ENCODE measurements around the gene TCF12. TPM values are rescaled to one million over a fixed set of nuclear protein-coding genes. Genes with fewer than 3 reads are reported as not detected.

TCF12 gene
- total RNA-seq, 3 donors from 2014 or later (not counting 1 experiment from before 2014, with no cell fraction given): 84.1 to 111 (median 107) TPM

GRCh38 chr15:57147621-57148020 lies 229.2 kb downstream of the TCF12 start:
- intact Hi-C loops (cut with micrococcal nuclease): loop anchor here (10.0 kb wide), 1 partner anchor 377 kb away; no protein-coding TSS in a partner anchor
- no peak for TF ChIP-seq CTCF (IDR thresholded peaks at IDR 0.05)
- H3K36me3 Mint-ChIP-seq: peaks cover 9% of the 10 kb centered on the region

GRCh38 chr15:57148262-57148661 lies 229.8 kb downstream of the TCF12 start:
- Histone ChIP-seq H3K9me3 (ENCODE audit: control insufficient read depth, insufficient read depth, low read length) (peaks cover 8% of the 10 kb centered on the region), H3K4me1 (ENCODE audit: control insufficient read depth, insufficient read depth, low read length) (no peaks in the 10 kb centered on the region), H3K4me3 (ENCODE audit: low read length) (no peak overlapping the region), H3K27me3 (ENCODE audit: control insufficient read depth, insufficient read depth, low read length) (no peaks in the 10 kb centered on the region), H3K36me3 (ENCODE audit: control insufficient read depth, insufficient read depth, low read length) (no peaks in the 10 kb centered on the region), H3K27ac (ENCODE audit: low read length) (no peak overlapping the region)
- intact Hi-C loops (cut with micrococcal nuclease): loop anchor here (10.0 kb wide), 1 partner anchor 377 kb away; no protein-coding TSS in a partner anchor
- ATAC-seq (no peak), DNase-seq (no peak)
- TF ChIP-seq CTCF (IDR thresholded peaks at IDR 0.05): no peak
- no peaks in the 10 kb centered on the region for H3K27me3 Mint-ChIP-seq (ENCODE audit: low read depth in 2 of 2)
- H3K36me3 Mint-ChIP-seq: peaks cover 12% of the 10 kb centered on the region
- peaks cover 0 to 9% of the 10 kb centered on the region in 2 donors for H3K9me3 Mint-ChIP-seq
- no peak overlapping the region for H3K4me3 Mint-ChIP-seq
- H3K27ac Mint-ChIP-seq: no peak overlapping the region
- peaks cover 29% of the 10 kb centered on the region in 2 donors for H3K4me1 Mint-ChIP-seq

More at GRCh38 chr15:57147621-57148020, 229.2 kb downstream of the TCF12 start:
- peaks cover 0 to 7% of the 10 kb centered on the region in 2 donors for H3K9me3 Mint-ChIP-seq
- Histone ChIP-seq H3K27me3 (ENCODE audit: control insufficient read depth, insufficient read depth, low read length) (no peaks in the 10 kb centered on the region), H3K9me3 (ENCODE audit: control insufficient read depth, insufficient read depth, low read length) (peaks cover 8% of the 10 kb centered on the region), H3K4me3 (ENCODE audit: low read length) (no peak overlapping the region), H3K27ac (ENCODE audit: low read length) (no peak overlapping the region), H3K4me1 (ENCODE audit: control insufficient read depth, insufficient read depth, low read length) (no peaks in the 10 kb centered on the region), H3K36me3 (ENCODE audit: control insufficient read depth, insufficient read depth, low read length) (no peaks in the 10 kb centered on the region)
- peaks cover 22 to 26% of the 10 kb centered on the region in 2 donors for H3K4me1 Mint-ChIP-seq
- no peak overlapping the region for H3K4me3 Mint-ChIP-seq
- DNase-seq: no peak
- no peak overlapping the region for H3K27ac Mint-ChIP-seq
- no peak for ATAC-seq
- H3K27me3 Mint-ChIP-seq (ENCODE audit: low read depth in 2 of 2): no peaks in the 10 kb centered on the region
- WGBS (ENCODE audit: insufficient coverage): 83% methylated on average over 1 of the region's 1 CpG

GRCh38 chr15:57149196-57149595 lies 230.8 kb downstream of the TCF12 start:
- intact Hi-C loops (cut with micrococcal nuclease): loop anchor here (10.0 kb wide), 1 partner anchor 376 kb away; no protein-coding TSS in a partner anchor
- peaks cover 12% of the 10 kb centered on the region for H3K36me3 Mint-ChIP-seq
- H3K27ac Mint-ChIP-seq: no peak overlapping the region
- Histone ChIP-seq H3K4me1 (ENCODE audit: control insufficient read depth, insufficient read depth, low read length) (no peaks in the 10 kb centered on the region), H3K36me3 (ENCODE audit: control insufficient read depth, insufficient read depth, low read length) (no peaks in the 10 kb centered on the region), H3K9me3 (ENCODE audit: control insufficient read depth, insufficient read depth, low read length) (peaks cover 8% of the 10 kb centered on the region), H3K27ac (ENCODE audit: low read length) (no peak overlapping the region), H3K27me3 (ENCODE audit: control insufficient read depth, insufficient read depth, low read length) (no peaks in the 10 kb centered on the region), H3K4me3 (ENCODE audit: low read length) (no peak overlapping the region)
- H3K4me1 Mint-ChIP-seq: peaks cover 26 to 34% of the 10 kb centered on the region in 2 donors
- peaks cover 0 to 9% of the 10 kb centered on the region in 2 donors for H3K9me3 Mint-ChIP-seq
- no peaks in the 10 kb centered on the region for H3K27me3 Mint-ChIP-seq (ENCODE audit: low read depth in 2 of 2)
- H3K4me3 Mint-ChIP-seq: no peak overlapping the region
- no peak for TF ChIP-seq CTCF (IDR thresholded peaks at IDR 0.05)
- ATAC-seq: no peak
- DNase-seq: no peak
